ENCODE data around the gene MEGF8. TPM values are rescaled to one million over a fixed set of nuclear protein-coding genes. Genes with fewer than 3 reads are reported as not detected.

MEGF8 gene
- total and polyA plus RNA-seq, 2 of the 8 experiments (the other 6 are each of a cell fraction or from before 2014, with no cell fraction given) = 13.0 to 23.7 TPM

GRCh38 chr19:42389899-42390298, 64.5 kb downstream of the MEGF8 start, which contains the start of gene CNFN (continued):
- TF ChIP-seq POLR2A (IDR thresholded peaks at IDR 0.05; ENCODE audit: control extremely low read depth in 1 of 2, low read depth in 2 of 2, low read length in 2 of 2) (no peak), HDAC2 (IDR thresholded peaks at IDR 0.05; ENCODE audit: borderline replicate concordance in 1 of 2, low read depth in 2 of 2, low read length in 2 of 2) (no peak), ZNF274 (IDR thresholded peaks at IDR 0.05; ENCODE audit: borderline replicate concordance, extremely low read depth, low read length) (no peak), CHD7 (IDR thresholded peaks at IDR 0.05; ENCODE audit: insufficient replicate concordance, low read length) (no peak)
